ENCODE results near the gene GPR12. TPM values are rescaled to one million over a fixed set of nuclear protein-coding genes. Genes with fewer than 3 reads are reported as not detected.

Gene GPR12
- total and polyA plus RNA-seq, 2 donors (not counting 1 experiment from before 2014, with no cell fraction given), result not detected

DNA sequence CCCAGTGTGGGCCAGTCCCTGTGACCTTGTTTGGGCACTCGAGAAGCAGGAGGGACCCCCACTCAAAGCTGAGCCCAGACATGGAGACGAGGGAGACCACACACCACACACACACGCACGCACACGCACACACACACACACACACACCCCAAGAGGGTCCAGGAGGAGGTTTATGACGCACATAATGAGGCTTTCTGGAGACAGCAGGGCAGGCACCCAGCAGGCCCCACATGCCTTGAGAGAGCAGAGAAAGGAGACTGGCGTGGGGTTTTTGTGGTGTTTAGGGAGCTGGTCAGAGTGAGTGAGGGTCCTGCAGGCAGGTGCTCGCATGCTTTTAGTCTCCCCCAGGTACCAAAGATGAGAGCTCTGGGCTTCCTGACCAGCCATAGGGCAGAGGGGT is 42.4 kb downstream of the GPR12 start:
- 70% methylated on average over 5 of the region's 8 CpGs for WGBS (ENCODE audit: insufficient coverage)
- no peak overlapping the region for H3K4me3 Mint-ChIP-seq
- POLR2A ChIA-PET, result no interaction called here

DNA sequence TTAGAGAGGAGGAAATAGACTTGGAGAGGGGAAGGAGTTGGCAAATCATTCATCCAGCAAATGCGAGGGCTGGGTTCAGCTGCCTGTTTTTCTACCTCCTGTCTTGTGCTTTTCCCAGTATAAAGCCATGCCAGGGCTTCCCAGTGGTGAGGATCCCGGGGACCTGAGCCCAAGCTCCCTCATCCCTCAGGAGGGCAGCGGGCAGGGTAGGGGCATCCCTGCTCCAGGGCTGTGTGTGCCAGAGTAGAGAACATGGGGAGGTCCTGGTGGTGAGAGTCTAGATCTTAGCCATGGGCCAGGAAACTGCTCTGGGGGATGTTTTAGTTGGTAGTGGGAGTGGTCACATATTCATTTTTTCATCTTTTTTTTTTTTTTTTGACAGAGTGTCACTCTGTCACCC is 43.6 kb downstream of the GPR12 start:
- peaks cover 0 to 7% (median 1%) of the 10 kb centered on the region in 4 experiments for H3K27me3 ChIP-seq (replicated peaks in 1 of 4; ENCODE audit: control extremely low read depth in 1 of 4, control insufficient read depth in 3 of 4, insufficient read depth in 4 of 4, low read length in 3 of 4)
- H3K4me2 ChIP-seq (replicated peaks; ENCODE audit: low read depth, low read length, poor library complexity, severe bottlenecking), result no peak overlapping the region
- H3K4me1 ChIP-seq (ENCODE audit: control insufficient read depth in 2 of 2, insufficient read depth in 2 of 2, low read length in 2 of 2), result peaks cover 10 to 13% of the 10 kb centered on the region in 2 donors
- H2AFZ ChIP-seq (ENCODE audit: insufficient read depth, low read depth, low read length, poor library complexity, severe bottlenecking), result no peak overlapping the region
- Mint-ChIP-seq H3K4me3 (no peak overlapping the region), H3K27ac (no peak overlapping the region), H3K4me1 (peaks cover 13% of the 10 kb centered on the region), H3K9me3 (ENCODE audit: insufficient read depth) (no peaks in the 10 kb centered on the region), H3K27me3 (peaks cover 8% of the 10 kb centered on the region)
- H3K9ac ChIP-seq (ENCODE audit: low read length), result no peak overlapping the region
- DNase-seq (no peak), ATAC-seq (ENCODE audit: low read depth) (no peak)
- TF ChIP-seq, protein P1, sequence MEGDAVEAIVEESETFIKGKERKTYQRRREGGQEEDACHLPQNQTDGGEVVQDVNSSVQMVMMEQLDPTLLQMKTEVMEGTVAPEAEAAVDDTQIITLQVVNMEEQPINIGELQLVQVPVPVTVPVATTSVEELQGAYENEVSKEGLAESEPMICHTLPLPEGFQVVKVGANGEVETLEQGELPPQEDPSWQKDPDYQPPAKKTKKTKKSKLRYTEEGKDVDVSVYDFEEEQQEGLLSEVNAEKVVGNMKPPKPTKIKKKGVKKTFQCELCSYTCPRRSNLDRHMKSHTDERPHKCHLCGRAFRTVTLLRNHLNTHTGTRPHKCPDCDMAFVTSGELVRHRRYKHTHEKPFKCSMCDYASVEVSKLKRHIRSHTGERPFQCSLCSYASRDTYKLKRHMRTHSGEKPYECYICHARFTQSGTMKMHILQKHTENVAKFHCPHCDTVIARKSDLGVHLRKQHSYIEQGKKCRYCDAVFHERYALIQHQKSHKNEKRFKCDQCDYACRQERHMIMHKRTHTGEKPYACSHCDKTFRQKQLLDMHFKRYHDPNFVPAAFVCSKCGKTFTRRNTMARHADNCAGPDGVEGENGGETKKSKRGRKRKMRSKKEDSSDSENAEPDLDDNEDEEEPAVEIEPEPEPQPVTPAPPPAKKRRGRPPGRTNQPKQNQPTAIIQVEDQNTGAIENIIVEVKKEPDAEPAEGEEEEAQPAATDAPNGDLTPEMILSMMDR (IDR thresholded peaks at IDR 0.05), result no peak
- TF ChIP-seq EZH2 (IDR thresholded peaks at IDR 0.05; ENCODE audit: borderline replicate concordance, insufficient read depth, low read depth, low read length, poor library complexity, severe bottlenecking), result no peak
- no peak overlapping the region for H3K4me3 ChIP-seq (ENCODE audit: control extremely low read depth in 1 of 5, extremely low read depth in 1 of 5, insufficient read depth in 1 of 5, low read depth in 2 of 5, low read length in 4 of 5)
- H3K36me3 ChIP-seq (replicated peaks in 1 of 2; ENCODE audit: control extremely low read depth in 1 of 2, control insufficient read depth in 1 of 2, extremely low read depth in 1 of 2, insufficient read depth in 2 of 2, low read length in 1 of 2), result no peaks in the 10 kb centered on the region
- no peak overlapping the region for H3K27ac ChIP-seq (ENCODE audit: low read length in 2 of 2)
- WGBS (ENCODE audit: insufficient coverage), result no CpG with 5 or more reads among the region's 3 CpGs
- no peaks in the 10 kb centered on the region for H3K79me2 ChIP-seq (ENCODE audit: control insufficient read depth, insufficient read depth, low read length)
- POLR2A ChIA-PET, result no interaction called here
- intact Hi-C loops (cut with micrococcal nuclease), result no loop called here
- H4K20me1 ChIP-seq (ENCODE audit: control insufficient read depth, insufficient read depth, low read length, poor library complexity, severe bottlenecking), result no peaks in the 10 kb centered on the region
- H3K9me3 ChIP-seq (ENCODE audit: control extremely low read depth in 1 of 3, control insufficient read depth in 2 of 3, insufficient read depth in 1 of 3, low read length in 2 of 3), result no peaks in the 10 kb centered on the region
- CTCF ChIA-PET, result no interaction called here

More for the DNA sequence above, 42.4 kb downstream of the GPR12 start:
- no peak overlapping the region for H3K4me2 ChIP-seq (replicated peaks; ENCODE audit: low read depth, low read length, poor library complexity, severe bottlenecking)
- no peaks in the 10 kb centered on the region for H4K20me1 ChIP-seq (ENCODE audit: control insufficient read depth, insufficient read depth, low read length, poor library complexity, severe bottlenecking)
- peaks cover 8% of the 10 kb centered on the region for H3K27me3 Mint-ChIP-seq
- TF ChIP-seq, protein P1 (IDR thresholded peaks at IDR 0.05), result no peak
- TF ChIP-seq EZH2 (IDR thresholded peaks at IDR 0.05; ENCODE audit: borderline replicate concordance, insufficient read depth, low read depth, low read length, poor library complexity, severe bottlenecking), result no peak
- H3K36me3 ChIP-seq (replicated peaks in 1 of 2; ENCODE audit: control extremely low read depth in 1 of 2, control insufficient read depth in 1 of 2, extremely low read depth in 1 of 2, insufficient read depth in 2 of 2, low read length in 1 of 2), result no peaks in the 10 kb centered on the region
- DNase-seq (no peak), ATAC-seq (ENCODE audit: low read depth) (no peak)
- no peaks in the 10 kb centered on the region for H3K9me3 Mint-ChIP-seq (ENCODE audit: insufficient read depth)
- H3K79me2 ChIP-seq (ENCODE audit: control insufficient read depth, insufficient read depth, low read length), result no peaks in the 10 kb centered on the region
- H3K4me3 ChIP-seq (ENCODE audit: control extremely low read depth in 1 of 5, extremely low read depth in 1 of 5, insufficient read depth in 1 of 5, low read depth in 2 of 5, low read length in 4 of 5), result no peak overlapping the region
- H2AFZ ChIP-seq (ENCODE audit: insufficient read depth, low read depth, low read length, poor library complexity, severe bottlenecking), result no peak overlapping the region
- H3K27me3 ChIP-seq (replicated peaks in 1 of 4; ENCODE audit: control extremely low read depth in 1 of 4, control insufficient read depth in 3 of 4, insufficient read depth in 4 of 4, low read length in 3 of 4), result peaks cover 0 to 7% (median 1%) of the 10 kb centered on the region in 4 experiments
- peaks cover 12 to 15% of the 10 kb centered on the region in 2 donors for H3K4me1 ChIP-seq (ENCODE audit: control insufficient read depth in 2 of 2, insufficient read depth in 2 of 2, low read length in 2 of 2)
- H3K9me3 ChIP-seq (ENCODE audit: control extremely low read depth in 1 of 3, control insufficient read depth in 2 of 3, insufficient read depth in 1 of 3, low read length in 2 of 3), result peaks cover 0 to 3% (median 0%) of the 10 kb centered on the region in 3 donors
- CTCF ChIA-PET, result interaction anchor here (0.6 to 1.8 kb wide), 2 partner anchors 20 to 212 kb away, joined by 4 read pairs; no protein-coding TSS in a partner anchor
- peaks cover 17% of the 10 kb centered on the region for H3K4me1 Mint-ChIP-seq
- H3K9ac ChIP-seq (ENCODE audit: low read length), result no peak overlapping the region
- intact Hi-C loops (cut with micrococcal nuclease), result no loop called here
- no peak overlapping the region for H3K27ac ChIP-seq (ENCODE audit: low read length in 2 of 2)
- no peak overlapping the region for H3K27ac Mint-ChIP-seq
